Measurements from ENCODE around the gene TEX2.

- no peak for TF ChIP-seq NFIC (IDR thresholded peaks at IDR 0.05; ENCODE audit: borderline replicate concordance)
- no peak for TF ChIP-seq FOXM1 (IDR thresholded peaks at IDR 0.05; ENCODE audit: low read depth)
- TF ChIP-seq POLR2AphosphoS5 (IDR thresholded peaks at IDR 0.05; ENCODE audit: low read depth, low read length): no peak
- TF ChIP-seq EZH2phosphoT487 (IDR thresholded peaks at IDR 0.05; ENCODE audit: borderline replicate concordance, low read depth): no peak
- no peak for TF ChIP-seq CTCF (IDR thresholded peaks at IDR 0.05)
- TF ChIP-seq SMC3 (IDR thresholded peaks at IDR 0.05; ENCODE audit: low read depth, low read length): no peak
- TF ChIP-seq RAD21 (IDR thresholded peaks at IDR 0.05; ENCODE audit: low read length): no peak
- TF ChIP-seq EP300 (IDR thresholded peaks at IDR 0.05; ENCODE audit: borderline replicate concordance in 1 of 2, low read depth in 1 of 2, low read length in 1 of 2): no peak
- no peak for TF ChIP-seq FOSL2 (IDR thresholded peaks at IDR 0.05; ENCODE audit: borderline replicate concordance, low read depth)
Measured at GRCh38 chr17:64261417-64262145, 1.5 kb downstream of the TEX2 start.
